K562 (cell line): Measurements from ENCODE around the gene ACSF2. TPM values are rescaled to one million over a fixed set of nuclear protein-coding genes. Genes with fewer than 3 reads are reported as not detected.

Source experiments
- ATF1 ChIP-seq, 2 experiments: fragments of 450-650 bp in 1 of 2; IDR thresholded peaks; 2 replicates each; pipeline ENCODE4 v1.6.1; 2016; ENCODE audit warnings: missing compliant biosample characterization in 1 of 2, missing genetic modification characterization in 1 of 2
- MTA2 ChIP-seq: fragments of 450-650 bp; IDR thresholded peaks from 2 replicates; pipeline ENCODE4 v1.6.1; 2016; ENCODE audit warnings: low read depth
- PRPF4 ChIP-seq: fragments of 200-400 bp; formaldehyde crosslinking; IDR thresholded peaks from one replicate; pipeline ENCODE4 v1.6.1; 2017; ENCODE audit warnings: low read length, low read depth, mild to moderate bottlenecking; ENCODE audit not compliant: insufficient read depth, poor library complexity, severe bottlenecking
- RUNX1 ChIP-seq: sonication (generic); IDR thresholded peaks from 2 replicates; pipeline ENCODE4 v1.6.1; 2016; ENCODE audit warnings: antibody characterized with exemption, low read depth
- SP2 ChIP-seq: IDR thresholded peaks from 2 replicates; pipeline ENCODE4 v1.6.1; 2011; ENCODE audit warnings: mild to moderate bottlenecking, low read depth, low read length, moderate library complexity; ENCODE audit not compliant: poor library complexity, severe bottlenecking; ENCODE audit errors: extremely low read depth
- XRCC5 ChIP-seq: fragments of 200-400 bp; formaldehyde crosslinking; IDR thresholded peaks from 2 replicates; pipeline ENCODE4 v1.6.1; 2017; ENCODE audit warnings: low read depth, mild to moderate bottlenecking, low read length
- ZFP1 ChIP-seq: fragments of 450-650 bp; formaldehyde crosslinking; IDR thresholded peaks from 2 replicates; pipeline ENCODE4 v1.4.0; 2020; ENCODE audit warnings: mild to moderate bottlenecking, mixed read lengths
- ZNF354B ChIP-seq: fragments of 250-450 bp; sonication (Bioruptor Pico); IDR thresholded peaks from 2 replicates; pipeline ENCODE4 v1.4.0; 2020
- ZNF707 ChIP-seq: fragments of 250-450 bp; sonication (Bioruptor Pico); conservative IDR thresholded peaks from 2 replicates; pipeline ENCODE4 v1.8.0; 2022; ENCODE audit warnings: inconsistent platforms, mild to moderate bottlenecking, moderate library complexity
- ZNF76 ChIP-seq: fragments of 250-450 bp; sonication (Bioruptor Pico); IDR thresholded peaks from 2 replicates; pipeline ENCODE4 v1.4.0; 2020; ENCODE audit warnings: mild to moderate bottlenecking, moderate library complexity, borderline replicate concordance
- polyA plus RNA-seq, 8 experiments: library from polyadenylated mRNA; depleted of rRNA in 4 of 8; stranded (reverse) in 5 of 8; unstranded in 3 of 8; fragments of >200 nt; fragmentation: Nextera tagmentation in 2 of 8; fragmentation: Illumina TruSeq in 1 of 8; extraction: Ambion mirVana in 2 of 8; extraction: Trizol in 1 of 8; gene quantifications; 2 replicates each; pipeline versions ENCODE4 v1.2.1 to v1.2.3, GENCODE V29; 2011 to 2014; ENCODE audit warnings: inconsistent platforms in 1 of 8, missing spikeins in 1 of 8
- total RNA-seq, 7 experiments: library from RNA; depleted of rRNA in 6 of 7; stranded (reverse); fragments of >200 nt in 6 of 7; fragmentation: Illumina TruSeq in 2 of 7; extraction: Trizol in 2 of 7; gene quantifications; 2 replicates each; pipeline versions ENCODE4 v1.2.1 to v1.2.3, GENCODE V29; 2011 to 2021; ENCODE audit warnings: low replicate concordance in 1 of 7
- TF ChIP-seq, protein P1 (sequence below), 2 experiments: IDR thresholded peaks in 1 of 2; conservative IDR thresholded peaks in 1 of 2; 2 replicates each; pipeline ENCODE4 v1.6.1; 2016; ENCODE audit warnings: low read depth in 2 of 2, mild to moderate bottlenecking in 1 of 2, missing compliant biosample characterization in 1 of 2, missing genetic modification characterization in 1 of 2, moderate library complexity in 1 of 2
- TF ChIP-seq, protein P2 (sequence below): fragments of 250-450 bp; sonication (Bioruptor Pico); IDR thresholded peaks from 2 replicates; pipeline ENCODE4 v1.8.0; 2021; ENCODE audit warnings: moderate library complexity, mild to moderate bottlenecking, inconsistent platforms
- TF ChIP-seq, protein P3 (sequence below), 3 experiments: fragments of 200-800 bp in 1 of 3; fragments of 250-450 bp in 1 of 3; fragments of 450-650 bp in 1 of 3; sonication (Bioruptor Pico) in 1 of 3; sonication (Bioruptor generic) in 1 of 3; formaldehyde crosslinking in 1 of 3; IDR thresholded peaks; 2 replicates each; pipeline versions ENCODE4 v1.6.1 to v1.8.0; 2016 to 2022; ENCODE audit warnings: mild to moderate bottlenecking in 2 of 3, missing genetic modification characterization in 2 of 3, missing compliant biosample characterization in 1 of 3, moderate library complexity in 1 of 3
- TF ChIP-seq, protein P4 (sequence below): sonication (generic); formaldehyde crosslinking; IDR thresholded peaks from 2 replicates; pipeline ENCODE4 v1.8.1; 2023; ENCODE audit warnings: mild to moderate bottlenecking, missing genetic modification reagents

The ACSF2 gene
- total and polyA plus RNA-seq, 9 of the 15 experiments (the other 6 are each of a cell fraction or from before 2014, with no cell fraction given): 0.89 to 6.1 (median 3.5) TPM

DNA sequence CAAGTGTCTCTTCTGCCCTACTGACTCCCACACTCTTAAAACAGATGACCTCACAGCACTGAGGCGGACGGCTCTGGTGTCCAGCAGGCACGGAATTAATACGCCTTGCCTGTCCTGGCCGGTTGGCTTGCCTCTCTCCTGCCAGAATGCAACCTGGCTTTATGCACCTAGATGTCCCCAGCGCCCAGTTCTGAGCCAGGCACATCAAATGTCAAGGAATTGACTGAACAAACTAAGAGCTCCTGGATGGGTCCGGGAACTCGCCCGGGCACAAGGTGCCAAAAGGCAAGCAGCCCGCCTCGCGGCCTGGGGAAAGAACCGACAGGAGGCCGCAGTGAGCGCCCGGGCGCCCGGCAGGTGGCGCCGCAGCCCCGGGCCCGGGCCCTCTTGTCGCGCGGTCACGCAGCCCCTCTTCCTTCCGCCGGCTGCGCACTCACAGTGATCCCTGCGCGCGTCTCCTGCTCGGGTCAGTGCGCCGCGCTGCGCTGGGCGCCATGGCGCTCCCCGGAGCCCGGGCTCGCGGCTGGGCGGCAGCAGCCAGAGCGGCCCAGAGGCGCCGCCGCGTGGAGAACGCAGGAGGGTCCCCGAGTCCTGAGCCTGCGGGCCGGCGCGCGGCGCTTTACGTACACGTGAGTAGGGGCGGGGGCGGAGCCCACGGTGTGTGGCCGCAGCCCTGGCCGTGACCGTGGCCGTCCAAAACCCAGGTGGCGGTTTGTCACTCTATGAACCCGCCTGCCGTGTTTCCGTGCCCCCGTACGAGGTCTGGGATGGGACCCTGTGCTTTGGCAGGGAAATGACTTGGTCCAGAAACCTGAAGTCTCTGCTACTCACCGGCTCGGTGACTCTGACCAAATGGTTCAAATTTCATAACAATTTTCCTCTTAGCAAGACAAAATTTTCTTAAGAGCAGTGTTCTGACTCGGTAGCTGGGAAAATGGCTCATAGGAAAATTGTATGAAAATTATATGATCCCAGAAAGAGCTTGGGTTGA, 52.7 kb downstream of the ACSF2 start, which contains the start of gene RSAD1 (continued):
- TF ChIP-seq, protein P1, sequence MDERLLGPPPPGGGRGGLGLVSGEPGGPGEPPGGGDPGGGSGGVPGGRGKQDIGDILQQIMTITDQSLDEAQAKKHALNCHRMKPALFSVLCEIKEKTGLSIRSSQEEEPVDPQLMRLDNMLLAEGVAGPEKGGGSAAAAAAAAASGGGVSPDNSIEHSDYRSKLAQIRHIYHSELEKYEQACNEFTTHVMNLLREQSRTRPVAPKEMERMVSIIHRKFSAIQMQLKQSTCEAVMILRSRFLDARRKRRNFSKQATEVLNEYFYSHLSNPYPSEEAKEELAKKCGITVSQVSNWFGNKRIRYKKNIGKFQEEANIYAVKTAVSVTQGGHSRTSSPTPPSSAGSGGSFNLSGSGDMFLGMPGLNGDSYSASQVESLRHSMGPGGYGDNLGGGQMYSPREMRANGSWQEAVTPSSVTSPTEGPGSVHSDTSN (CRISPR knock-in tag; IDR thresholded peaks at IDR 0.05; ENCODE audit: low read depth): no peak
- TF ChIP-seq, protein P1 (tag; conservative IDR thresholded peaks at IDR 0.05; ENCODE audit: low read depth): no peak
- TF ChIP-seq SP2 (peak; percentile 15), ZNF76 (CRISPR knock-in tag) (no peak), ATF1 (CRISPR knock-in tag; IDR thresholded peaks at IDR 0.05) (peak; percentile 38; the same call in 1 of the 2 replicates), ATF1 (tag; IDR thresholded peaks at IDR 0.05) (peak; percentile 90), ZNF707 (no peak), RUNX1 (no peak; the same call in 1 of the 2 replicates), PRPF4 (peak; percentile 91), MTA2 (no peak), ZFP1 (no peak), XRCC5 (0 out of 2 replicates have a peak, but pooled peaks have one; percentile 16), ZNF354B (CRISPR knock-in tag) (no peak)
- TF ChIP-seq, protein P2, sequence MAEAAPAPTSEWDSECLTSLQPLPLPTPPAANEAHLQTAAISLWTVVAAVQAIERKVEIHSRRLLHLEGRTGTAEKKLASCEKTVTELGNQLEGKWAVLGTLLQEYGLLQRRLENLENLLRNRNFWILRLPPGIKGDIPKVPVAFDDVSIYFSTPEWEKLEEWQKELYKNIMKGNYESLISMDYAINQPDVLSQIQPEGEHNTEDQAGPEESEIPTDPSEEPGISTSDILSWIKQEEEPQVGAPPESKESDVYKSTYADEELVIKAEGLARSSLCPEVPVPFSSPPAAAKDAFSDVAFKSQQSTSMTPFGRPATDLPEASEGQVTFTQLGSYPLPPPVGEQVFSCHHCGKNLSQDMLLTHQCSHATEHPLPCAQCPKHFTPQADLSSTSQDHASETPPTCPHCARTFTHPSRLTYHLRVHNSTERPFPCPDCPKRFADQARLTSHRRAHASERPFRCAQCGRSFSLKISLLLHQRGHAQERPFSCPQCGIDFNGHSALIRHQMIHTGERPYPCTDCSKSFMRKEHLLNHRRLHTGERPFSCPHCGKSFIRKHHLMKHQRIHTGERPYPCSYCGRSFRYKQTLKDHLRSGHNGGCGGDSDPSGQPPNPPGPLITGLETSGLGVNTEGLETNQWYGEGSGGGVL (CRISPR knock-in tag): no peak
- TF ChIP-seq, protein P3, sequence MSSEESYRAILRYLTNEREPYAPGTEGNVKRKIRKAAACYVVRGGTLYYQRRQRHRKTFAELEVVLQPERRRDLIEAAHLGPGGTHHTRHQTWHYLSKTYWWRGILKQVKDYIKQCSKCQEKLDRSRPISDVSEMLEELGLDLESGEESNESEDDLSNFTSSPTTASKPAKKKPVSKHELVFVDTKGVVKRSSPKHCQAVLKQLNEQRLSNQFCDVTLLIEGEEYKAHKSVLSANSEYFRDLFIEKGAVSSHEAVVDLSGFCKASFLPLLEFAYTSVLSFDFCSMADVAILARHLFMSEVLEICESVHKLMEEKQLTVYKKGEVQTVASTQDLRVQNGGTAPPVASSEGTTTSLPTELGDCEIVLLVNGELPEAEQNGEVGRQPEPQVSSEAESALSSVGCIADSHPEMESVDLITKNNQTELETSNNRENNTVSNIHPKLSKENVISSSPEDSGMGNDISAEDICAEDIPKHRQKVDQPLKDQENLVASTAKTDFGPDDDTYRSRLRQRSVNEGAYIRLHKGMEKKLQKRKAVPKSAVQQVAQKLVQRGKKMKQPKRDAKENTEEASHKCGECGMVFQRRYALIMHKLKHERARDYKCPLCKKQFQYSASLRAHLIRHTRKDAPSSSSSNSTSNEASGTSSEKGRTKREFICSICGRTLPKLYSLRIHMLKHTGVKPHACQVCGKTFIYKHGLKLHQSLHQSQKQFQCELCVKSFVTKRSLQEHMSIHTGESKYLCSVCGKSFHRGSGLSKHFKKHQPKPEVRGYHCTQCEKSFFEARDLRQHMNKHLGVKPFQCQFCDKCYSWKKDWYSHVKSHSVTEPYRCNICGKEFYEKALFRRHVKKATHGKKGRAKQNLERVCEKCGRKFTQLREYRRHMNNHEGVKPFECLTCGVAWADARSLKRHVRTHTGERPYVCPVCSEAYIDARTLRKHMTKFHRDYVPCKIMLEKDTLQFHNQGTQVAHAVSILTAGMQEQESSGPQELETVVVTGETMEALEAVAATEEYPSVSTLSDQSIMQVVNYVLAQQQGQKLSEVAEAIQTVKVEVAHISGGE (CRISPR knock-in tag; IDR thresholded peaks at IDR 0.05): peak in 1 of 3 experiments; percentile 88; a peak in 2 of 6 replicates
- TF ChIP-seq, protein P4, sequence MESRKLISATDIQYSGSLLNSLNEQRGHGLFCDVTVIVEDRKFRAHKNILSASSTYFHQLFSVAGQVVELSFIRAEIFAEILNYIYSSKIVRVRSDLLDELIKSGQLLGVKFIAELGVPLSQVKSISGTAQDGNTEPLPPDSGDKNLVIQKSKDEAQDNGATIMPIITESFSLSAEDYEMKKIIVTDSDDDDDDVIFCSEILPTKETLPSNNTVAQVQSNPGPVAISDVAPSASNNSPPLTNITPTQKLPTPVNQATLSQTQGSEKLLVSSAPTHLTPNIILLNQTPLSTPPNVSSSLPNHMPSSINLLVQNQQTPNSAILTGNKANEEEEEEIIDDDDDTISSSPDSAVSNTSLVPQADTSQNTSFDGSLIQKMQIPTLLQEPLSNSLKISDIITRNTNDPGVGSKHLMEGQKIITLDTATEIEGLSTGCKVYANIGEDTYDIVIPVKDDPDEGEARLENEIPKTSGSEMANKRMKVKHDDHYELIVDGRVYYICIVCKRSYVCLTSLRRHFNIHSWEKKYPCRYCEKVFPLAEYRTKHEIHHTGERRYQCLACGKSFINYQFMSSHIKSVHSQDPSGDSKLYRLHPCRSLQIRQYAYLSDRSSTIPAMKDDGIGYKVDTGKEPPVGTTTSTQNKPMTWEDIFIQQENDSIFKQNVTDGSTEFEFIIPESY: peak; percentile 95
